Prostate gland (tissue), 2 donors: Measurements from ENCODE around the gene RBBP8NL.

Source experiments
- CTCF ChIP-seq, 4 experiments: fragments of 200-600 bp in 2 of 4; fragments of 450-650 bp in 2 of 4; sonication (generic) in 2 of 4; IDR thresholded peaks; 1 replicate in 3 of 4; 2 replicates in 1 of 4; pipeline ENCODE4 v1.5.1; 2016 to 2019; ENCODE audit warnings: antibody characterized with exemption in 4 of 4, mild to moderate bottlenecking in 2 of 4, moderate library complexity in 2 of 4
- POLR2A ChIP-seq: fragments of 450-650 bp; IDR thresholded peaks from one replicate; pipeline ENCODE4 v1.6.1; 2016; ENCODE audit warnings: antibody characterized with exemption, mild to moderate bottlenecking
- POLR2AphosphoS5 ChIP-seq: sonication (generic); formaldehyde crosslinking; IDR thresholded peaks from one replicate; pipeline ENCODE4 v1.6.1; 2017; ENCODE audit warnings: antibody characterized with exemption

- TF ChIP-seq CTCF (IDR thresholded peaks at IDR 0.05) = no peak
- no peak for TF ChIP-seq POLR2A
- TF ChIP-seq POLR2AphosphoS5 = no peak
Measured at GRCh38 chr20:62472138-62472940, 45.0 kb upstream of the RBBP8NL start.
